Measurements from ENCODE around the gene CAPN15. TPM values are rescaled to one million over a fixed set of nuclear protein-coding genes. Genes with fewer than 3 reads are reported as not detected.

The CAPN15 gene
- total and polyA plus RNA-seq, 9 of the 15 experiments (the other 6 are each of a cell fraction or from before 2014, with no cell fraction given): 0.62 to 111 (median 14.2) TPM

GRCh38 chr16:569445-570254 lies 42.1 kb downstream of the CAPN15 start, which contains the start of gene PIGQ (continued):
- TF ChIP-seq NR2C2 (CRISPR knock-in tag; IDR thresholded peaks at IDR 0.05) (no peak), NR2C2 (tag; IDR thresholded peaks at IDR 0.05) (peak; percentile 31; the same call in 1 of the 2 replicates), HCFC1 (IDR thresholded peaks at IDR 0.05; ENCODE audit: low read depth, low read length) (peak; percentile 45), ZBTB33 (CRISPR knock-in tag; IDR thresholded peaks at IDR 0.05) (no peak), PKNOX1 (IDR thresholded peaks at IDR 0.05) (0 out of 2 replicates have a peak, but pooled peaks have one; percentile 32), GATAD2B (IDR thresholded peaks at IDR 0.05; ENCODE audit: borderline replicate concordance) (0 out of 2 replicates have a peak, but pooled peaks have one; percentile 58), STAG1 (CRISPR knock-in tag; IDR thresholded peaks at IDR 0.05; ENCODE audit: borderline replicate concordance) (no peak), SIN3B (IDR thresholded peaks at IDR 0.05; ENCODE audit: low read depth) (peak; percentile 90), CBFA2T2 (conservative IDR thresholded peaks at IDR 0.05) (no peak), SIRT6 (IDR thresholded peaks at IDR 0.05; ENCODE audit: low read depth, low read length) (no peak), ZNF311 (CRISPR knock-in tag; IDR thresholded peaks at IDR 0.05) (no peak), TRIM25 (IDR thresholded peaks at IDR 0.05; ENCODE audit: borderline replicate concordance) (no peak), PHF8 (IDR thresholded peaks at IDR 0.05; ENCODE audit: borderline replicate concordance, low read length) (peak; percentile 52; the same call in 1 of the 2 replicates), VEZF1 (CRISPR knock-in tag; IDR thresholded peaks at IDR 0.05) (peak; percentile 67; the same call in 1 of the 2 replicates), ZBTB7A (IDR thresholded peaks at IDR 0.05; ENCODE audit: borderline replicate concordance, control insufficient read depth, low read depth, low read length) (peak; percentile 63; the same call in 1 of the 2 replicates), SIN3A (IDR thresholded peaks at IDR 0.05; ENCODE audit: borderline replicate concordance in 2 of 2, control insufficient read depth in 1 of 2, low read depth in 2 of 2, low read length in 2 of 2) (peak; percentile 58 to 63; a peak in 2 of 4 replicates), SMARCA4 (IDR thresholded peaks at IDR 0.05) (no peak), EGR1 (conservative IDR thresholded peaks at IDR 0.05) (peak; percentile 70), NONO (IDR thresholded peaks at IDR 0.05; ENCODE audit: low read depth in 2 of 2, low read length in 1 of 2) (peak in 1 of 2 experiments; percentile 83; a peak in 2 of 4 replicates), RBFOX2 (IDR thresholded peaks at IDR 0.05; ENCODE audit: low read depth, low read length) (peak; percentile 59), CXXC5 (CRISPR knock-in tag; IDR thresholded peaks at IDR 0.05) (peak; percentile 83)

Data from K562 (cell line).